H7 (cell line): ENCODE results near the gene TOPAZ1. TPM values are rescaled to one million over a fixed set of nuclear protein-coding genes. Genes with fewer than 3 reads are reported as not detected.

Experiments
- DNase-seq: peaks from one replicate; pipeline ENCODE4 v3.0.0; 2012
- H3K27me3 ChIP-seq: 2 replicates; pipeline ENCODE4 v1.6.0; 2011; ENCODE audit warnings: mild to moderate bottlenecking, low read length; ENCODE audit not compliant: control insufficient read depth, insufficient read depth
- H3K36me3 ChIP-seq: replicated peaks from 2 replicates; pipeline ENCODE4 v1.5.1; 2011; ENCODE audit warnings: low read length; ENCODE audit not compliant: control insufficient read depth, insufficient read depth
- H3K4me3 ChIP-seq: 2 replicates; pipeline ENCODE4 v1.5.1; 2011; ENCODE audit warnings: low read depth, mild to moderate bottlenecking, control low read depth, low read length, moderate library complexity; ENCODE audit not compliant: insufficient read depth
- total RNA-seq: library from RNA; depleted of rRNA; stranded (reverse); fragments of >200 nt; shearing (Covaris generic); gene quantifications from 2 replicates; pipeline ENCODE4 v1.2.3, GENCODE V29; 2014; rRNA removed

TOPAZ1 gene
- total RNA-seq, 1 experiment from 2014 or later = not detected

GRCh38 chr3:44359146-44359751, 117.6 kb downstream of the TOPAZ1 start:
- DNase-seq = peak; percentile 24
- H3K36me3 ChIP-seq = no peaks in the 10 kb centered on the region
- H3K27me3 ChIP-seq = no peaks in the 10 kb centered on the region
- no peak overlapping the region for H3K4me3 ChIP-seq

- Histone ChIP-seq H3K36me3 (no peaks in the 10 kb centered on the region), H3K27me3 (no peaks in the 10 kb centered on the region), H3K4me3 (no peak overlapping the region)
- DNase-seq = no peak
Observed at GRCh38 chr3:44363591-44363990, 121.9 kb downstream of the TOPAZ1 start.

- H3K27me3 ChIP-seq = no peaks in the 10 kb centered on the region
Observed at GRCh38 chr3:44365952-44366351, 124.3 kb downstream of the TOPAZ1 start.

GRCh38 chr3:44375450-44375849, 133.8 kb downstream of the TOPAZ1 start:
- H3K36me3 ChIP-seq = no peaks in the 10 kb centered on the region; the same call in 1 of the 2 replicates
- no peaks in the 10 kb centered on the region for H3K27me3 ChIP-seq

More at GRCh38 chr3:44365952-44366351, 124.3 kb downstream of the TOPAZ1 start:
- Histone ChIP-seq H3K36me3 (no peaks in the 10 kb centered on the region), H3K4me3 (no peak overlapping the region)
- DNase-seq = peak; percentile 8

More at GRCh38 chr3:44375450-44375849, 133.8 kb downstream of the TOPAZ1 start:
- no peak overlapping the region for H3K4me3 ChIP-seq
- DNase-seq = no peak

Other genes with a start within 250 kb of the TOPAZ1 start
- 22.4 and 32.3 TPM in 2 replicates for gene TCAIM, start 96.9 kb downstream of the TOPAZ1 start, total RNA-seq
- gene ZNF445, start 235.8 kb downstream of the TOPAZ1 start, total RNA-seq = 7.1 and 9.9 TPM in 2 replicates